H1 (cell line): ENCODE results near the gene RPTOR.

Source experiments
- BRCA1 ChIP-seq: IDR thresholded peaks from 2 replicates; pipeline ENCODE4 v1.6.1; 2012; ENCODE audit warnings: low read depth, low read length, improper control_type of control experiment
- CHD1 ChIP-seq: IDR thresholded peaks from 2 replicates; pipeline ENCODE4 v1.6.1; 2012; ENCODE audit warnings: low read depth, low read length, improper control_type of control experiment
- EZH2 ChIP-seq: fragments of 200-600 bp; sonication (generic); IDR thresholded peaks from 2 replicates; pipeline ENCODE4 v1.7.1; 2012; ENCODE audit warnings: low read depth, mild to moderate bottlenecking, moderate library complexity, low read length, inconsistent platforms; ENCODE audit not compliant: severe bottlenecking
- GABPA ChIP-seq: IDR thresholded peaks from 2 replicates; pipeline ENCODE4 v1.6.1; 2011; ENCODE audit warnings: mild to moderate bottlenecking, low read length, moderate library complexity, borderline replicate concordance; ENCODE audit not compliant: insufficient read depth
- HDAC6 ChIP-seq: IDR thresholded peaks from one replicate; pipeline ENCODE4 v1.7.1; 2012; ENCODE audit warnings: low read depth, mild to moderate bottlenecking, inconsistent platforms, low read length, moderate library complexity
- POLR2A ChIP-seq, 2 experiments: IDR thresholded peaks; 1 replicate in 1 of 2; 2 replicates in 1 of 2; pipeline ENCODE4 v1.6.1; 2011; ENCODE audit warnings: low read depth in 2 of 2, low read length in 2 of 2, mild to moderate bottlenecking in 2 of 2; ENCODE audit errors: control extremely low read depth in 1 of 2
- POLR2AphosphoS5 ChIP-seq: IDR thresholded peaks from 2 replicates; pipeline ENCODE4 v1.6.1; 2011; ENCODE audit warnings: low read depth, low read length
- RAD21 ChIP-seq, 2 experiments: IDR thresholded peaks in 1 of 2; conservative IDR thresholded peaks in 1 of 2; 2 replicates each; pipeline ENCODE4 v1.6.1; 2011; ENCODE audit warnings: low read depth in 2 of 2, low read length in 2 of 2, improper control_type of control experiment in 1 of 2, inconsistent platforms in 1 of 2, mild to moderate bottlenecking in 1 of 2, moderate library complexity in 1 of 2
- RBBP5 ChIP-seq: IDR thresholded peaks from 2 replicates; pipeline ENCODE4 v1.7.1; 2012; ENCODE audit warnings: low read depth, mild to moderate bottlenecking, inconsistent platforms, low read length, moderate library complexity, borderline replicate concordance
- SIX5 ChIP-seq: IDR thresholded peaks from 2 replicates; pipeline ENCODE4 v1.6.1; 2011; ENCODE audit warnings: mild to moderate bottlenecking, low read depth, low read length
- TF ChIP-seq, protein P1 (sequence below), 3 experiments: IDR thresholded peaks; 1 replicate in 2 of 3; 2 replicates in 1 of 3; pipeline versions ENCODE4 v1.5.1 to v1.6.1; 2011; ENCODE audit warnings: low read length in 3 of 3, mild to moderate bottlenecking in 3 of 3, inconsistent platforms in 2 of 3, low read depth in 1 of 3, moderate library complexity in 1 of 3; ENCODE audit not compliant: insufficient read depth in 1 of 3; ENCODE audit errors: control extremely low read depth in 1 of 3
- TF ChIP-seq, protein P2 (sequence below): IDR thresholded peaks from 2 replicates; pipeline ENCODE4 v1.6.1; 2012; ENCODE audit warnings: inconsistent platforms

GRCh38 chr17:80811181-80812105 lies 266.8 kb downstream of the RPTOR start:
- no peak for TF ChIP-seq EZH2
- no peak for TF ChIP-seq BRCA1
- TF ChIP-seq, protein P1, sequence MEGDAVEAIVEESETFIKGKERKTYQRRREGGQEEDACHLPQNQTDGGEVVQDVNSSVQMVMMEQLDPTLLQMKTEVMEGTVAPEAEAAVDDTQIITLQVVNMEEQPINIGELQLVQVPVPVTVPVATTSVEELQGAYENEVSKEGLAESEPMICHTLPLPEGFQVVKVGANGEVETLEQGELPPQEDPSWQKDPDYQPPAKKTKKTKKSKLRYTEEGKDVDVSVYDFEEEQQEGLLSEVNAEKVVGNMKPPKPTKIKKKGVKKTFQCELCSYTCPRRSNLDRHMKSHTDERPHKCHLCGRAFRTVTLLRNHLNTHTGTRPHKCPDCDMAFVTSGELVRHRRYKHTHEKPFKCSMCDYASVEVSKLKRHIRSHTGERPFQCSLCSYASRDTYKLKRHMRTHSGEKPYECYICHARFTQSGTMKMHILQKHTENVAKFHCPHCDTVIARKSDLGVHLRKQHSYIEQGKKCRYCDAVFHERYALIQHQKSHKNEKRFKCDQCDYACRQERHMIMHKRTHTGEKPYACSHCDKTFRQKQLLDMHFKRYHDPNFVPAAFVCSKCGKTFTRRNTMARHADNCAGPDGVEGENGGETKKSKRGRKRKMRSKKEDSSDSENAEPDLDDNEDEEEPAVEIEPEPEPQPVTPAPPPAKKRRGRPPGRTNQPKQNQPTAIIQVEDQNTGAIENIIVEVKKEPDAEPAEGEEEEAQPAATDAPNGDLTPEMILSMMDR (IDR thresholded peaks at IDR 0.05; ENCODE audit: control extremely low read depth in 1 of 3, insufficient read depth in 1 of 3, low read depth in 1 of 3, low read length in 3 of 3) = no peak
- TF ChIP-seq GABPA = no peak
- TF ChIP-seq RAD21 (IDR thresholded peaks at IDR 0.05 in 1 of 2, conservative IDR thresholded peaks at IDR 0.05 in 1 of 2; ENCODE audit: low read depth in 2 of 2, low read length in 2 of 2) = no peak
- TF ChIP-seq, protein P2, sequence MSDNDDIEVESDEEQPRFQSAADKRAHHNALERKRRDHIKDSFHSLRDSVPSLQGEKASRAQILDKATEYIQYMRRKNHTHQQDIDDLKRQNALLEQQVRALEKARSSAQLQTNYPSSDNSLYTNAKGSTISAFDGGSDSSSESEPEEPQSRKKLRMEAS = no peak
- TF ChIP-seq CHD1 = no peak
- no peak for TF ChIP-seq POLR2AphosphoS5
- no peak for TF ChIP-seq SIX5
- TF ChIP-seq HDAC6 = no peak
- no peak for TF ChIP-seq POLR2A (IDR thresholded peaks at IDR 0.05; ENCODE audit: control extremely low read depth in 1 of 2, low read depth in 2 of 2, low read length in 2 of 2)
- no peak for TF ChIP-seq RBBP5
